Neural crest cell (in vitro differentiated cells): ENCODE data around the gene MACROH2A1. TPM values are rescaled to one million over a fixed set of nuclear protein-coding genes. Genes with fewer than 3 reads are reported as not detected.

Experiments used
- DNase-seq: peaks from one replicate; pipeline ENCODE4 v3.0.0; 2021; ENCODE audit warnings: low read depth, mixed read lengths, low spot score
- H3K27ac Mint-ChIP-seq: one replicate; pipeline ENCODE4 v1.8.0; 2021; ENCODE audit warnings: mild to moderate bottlenecking, mixed read lengths; ENCODE audit not compliant: unreplicated experiment
- H3K27me3 Mint-ChIP-seq: 2 replicates; pipeline ENCODE4 v1.8.0; 2021; ENCODE audit warnings: low read depth, mild to moderate bottlenecking, mixed read lengths
- H3K36me3 Mint-ChIP-seq: 2 replicates; pipeline ENCODE4 v1.8.0; 2021; ENCODE audit warnings: low read depth, mild to moderate bottlenecking, mixed read lengths
- H3K4me1 Mint-ChIP-seq: 2 replicates; pipeline ENCODE4 v1.8.0; 2021; ENCODE audit warnings: mixed read lengths
- H3K4me3 Mint-ChIP-seq: one replicate; pipeline ENCODE4 v1.8.0; 2021; ENCODE audit warnings: mild to moderate bottlenecking, mixed read lengths
- H3K9me3 Mint-ChIP-seq: 2 replicates; pipeline ENCODE4 v1.8.0; 2021; ENCODE audit warnings: mixed read lengths
- CTCF ChIP-seq: fragments of 200-600 bp; sonication (generic); conservative IDR thresholded peaks from 2 replicates; pipeline ENCODE4 v1.5.0; 2021; ENCODE audit warnings: antibody characterized with exemption, mild to moderate bottlenecking
- total RNA-seq: library from RNA; stranded (reverse); gene quantifications from 2 replicates; pipeline ENCODE4 v1.2.1, GENCODE V29; 2021

Gene MACROH2A1
- total RNA-seq, 1 donor from 2014 or later = 339 TPM

DNA sequence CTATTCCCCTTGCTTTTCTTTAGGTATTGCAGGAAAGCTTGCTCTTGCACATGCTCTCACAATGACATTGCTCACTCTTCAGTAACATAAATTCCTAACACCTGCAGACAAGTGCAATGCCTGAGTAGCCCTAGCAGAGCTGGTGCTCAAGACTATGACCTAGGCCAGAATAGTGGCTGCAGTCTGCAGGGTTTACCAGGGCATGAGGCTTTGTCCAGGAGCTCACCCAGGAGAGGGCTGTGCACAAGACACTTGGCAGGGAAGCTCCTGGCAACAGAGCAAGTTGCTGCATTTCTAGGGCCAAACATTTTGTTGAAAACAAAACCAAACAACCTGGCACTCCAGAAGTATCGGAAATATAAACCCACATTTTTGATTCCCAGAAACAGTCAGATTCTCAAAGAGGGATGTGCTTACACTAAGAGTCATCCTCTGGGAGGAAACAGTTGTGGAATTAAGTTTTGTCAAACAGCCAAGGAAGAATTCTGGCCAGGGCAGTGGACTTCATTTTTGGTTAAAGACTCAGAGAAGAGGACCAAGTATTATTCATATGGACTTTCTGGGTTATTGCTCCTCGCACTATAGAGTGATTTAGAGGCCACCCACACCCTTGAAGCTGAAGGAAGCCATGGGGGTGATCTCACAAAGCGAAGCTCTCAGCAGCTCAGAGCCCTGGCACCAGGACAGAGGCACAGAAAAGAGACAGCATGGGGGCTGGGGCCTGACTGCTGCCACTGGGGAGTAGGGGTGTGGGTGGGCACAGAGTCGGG, 44.9 kb downstream of the MACROH2A1 start:
- H3K4me1 Mint-ChIP-seq = peaks cover 12% of the 10 kb centered on the region
- no peak overlapping the region for H3K4me3 Mint-ChIP-seq
- H3K9me3 Mint-ChIP-seq = no peaks in the 10 kb centered on the region
- DNase-seq = no peak
- H3K27ac Mint-ChIP-seq = no peak overlapping the region
- no peak for TF ChIP-seq CTCF
- no peaks in the 10 kb centered on the region for H3K27me3 Mint-ChIP-seq
- H3K36me3 Mint-ChIP-seq = peaks cover 6% of the 10 kb centered on the region

DNA sequence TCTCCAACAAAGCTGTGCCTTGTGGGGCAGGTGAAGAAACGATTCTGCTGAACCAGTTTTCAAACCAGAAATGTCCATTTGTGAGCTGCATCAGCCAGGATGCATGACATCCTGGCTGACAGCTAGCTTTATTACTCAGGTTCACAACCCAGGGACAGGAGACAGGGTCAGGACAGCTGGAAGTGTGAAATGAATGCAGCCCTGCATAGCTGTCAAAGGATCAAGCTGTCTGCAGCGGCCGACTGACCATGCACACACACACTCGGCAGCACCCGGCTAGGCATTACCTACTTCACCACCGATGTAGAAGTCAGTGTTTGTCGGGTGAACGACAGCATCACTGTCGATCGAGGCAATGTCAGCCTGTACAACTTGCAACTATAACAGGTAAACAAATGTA, 48.5 kb downstream of the MACROH2A1 start:
- Mint-ChIP-seq H3K9me3 (no peaks in the 10 kb centered on the region), H3K27me3 (no peaks in the 10 kb centered on the region), H3K4me3 (no peak overlapping the region), H3K36me3 (peaks cover 6% of the 10 kb centered on the region), H3K27ac (no peak overlapping the region), H3K4me1 (no peaks in the 10 kb centered on the region)
- no peak for TF ChIP-seq CTCF
- DNase-seq = no peak

- no peak overlapping the region for H3K4me3 Mint-ChIP-seq
- TF ChIP-seq CTCF = no peak
- H3K9me3 Mint-ChIP-seq = no peaks in the 10 kb centered on the region
- no peak overlapping the region for H3K27ac Mint-ChIP-seq
- DNase-seq = no peak
- H3K27me3 Mint-ChIP-seq = no peaks in the 10 kb centered on the region
- H3K36me3 Mint-ChIP-seq = peaks cover 3% of the 10 kb centered on the region
- no peaks in the 10 kb centered on the region for H3K4me1 Mint-ChIP-seq
These were observed 49.1 kb downstream of the MACROH2A1 start for GRCh38 chr5:135349886-135350285.

DNA sequence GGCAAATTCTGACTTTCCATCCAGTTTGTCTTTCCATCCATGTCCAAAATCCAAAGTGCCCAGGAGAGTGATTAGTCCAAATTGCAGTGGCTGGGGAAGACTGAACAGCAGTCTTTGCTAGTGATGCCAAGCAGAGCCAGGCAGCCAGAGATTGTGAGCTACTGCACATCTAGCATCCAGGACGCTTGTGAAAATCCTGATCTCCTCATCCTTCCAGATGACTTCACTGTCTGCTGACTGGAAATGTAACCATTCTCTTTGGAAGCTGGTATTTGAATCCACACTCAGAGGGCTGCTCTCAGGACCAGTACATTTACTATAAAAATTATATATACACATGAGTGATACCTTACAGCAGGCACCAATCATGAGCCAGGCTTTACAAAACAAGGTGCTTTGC, 49.6 kb downstream of the MACROH2A1 start:
- DNase-seq = no peak
- TF ChIP-seq CTCF = no peak
- Mint-ChIP-seq H3K36me3 (peaks cover 3% of the 10 kb centered on the region), H3K4me3 (no peak overlapping the region), H3K27me3 (no peaks in the 10 kb centered on the region), H3K4me1 (no peaks in the 10 kb centered on the region), H3K9me3 (no peaks in the 10 kb centered on the region), H3K27ac (no peak overlapping the region)

- H3K4me3 Mint-ChIP-seq = no peak overlapping the region
- no peaks in the 10 kb centered on the region for H3K4me1 Mint-ChIP-seq
- no peak for DNase-seq
- TF ChIP-seq CTCF = no peak
- H3K27me3 Mint-ChIP-seq = no peaks in the 10 kb centered on the region
- no peaks in the 10 kb centered on the region for H3K9me3 Mint-ChIP-seq
- no peak overlapping the region for H3K27ac Mint-ChIP-seq
- H3K36me3 Mint-ChIP-seq = peaks cover 3% of the 10 kb centered on the region
These were observed 50.1 kb downstream of the MACROH2A1 start for GRCh38 chr5:135348918-135349317.
